GM12878 (cell line): ENCODE data around the gene WFIKKN1. TPM values are rescaled to one million over a fixed set of nuclear protein-coding genes. Genes with fewer than 3 reads are reported as not detected.
A peak's percentile ranks its signal among the peaks of the same experiment; 100 is the strongest.

Experiments used
- BACH1 ChIP-seq: fragments of 450-650 bp; IDR thresholded peaks from 2 replicates; pipeline ENCODE4 v1.6.1; 2017; ENCODE audit warnings: mild to moderate bottlenecking, borderline replicate concordance
- BHLHE40 ChIP-seq, 2 experiments: fragments of 450-650 bp in 1 of 2; IDR thresholded peaks; 2 replicates each; pipeline ENCODE4 v1.6.1; 2011 to 2017; ENCODE audit warnings: low read depth in 2 of 2, borderline replicate concordance in 1 of 2, improper control_type of control experiment in 1 of 2, low read length in 1 of 2, mild to moderate bottlenecking in 1 of 2
- EP300 ChIP-seq, 2 experiments: fragments of 150-350 bp in 1 of 2; IDR thresholded peaks; 2 replicates each; pipeline ENCODE4 v1.6.1; 2011 to 2012; ENCODE audit warnings: low read depth in 2 of 2, low read length in 2 of 2, borderline replicate concordance in 1 of 2, improper control_type of control experiment in 1 of 2, inconsistent platforms in 1 of 2; ENCODE audit not compliant: control insufficient read depth in 1 of 2
- HCFC1 ChIP-seq: fragments of 150-350 bp; IDR thresholded peaks from 2 replicates; pipeline ENCODE4 v1.6.1; 2014; ENCODE audit warnings: low read length
- IRF4 ChIP-seq: IDR thresholded peaks from 2 replicates; pipeline ENCODE4 v1.6.1; 2011; ENCODE audit warnings: low read depth, low read length
- MXI1 ChIP-seq: fragments of 150-350 bp; IDR thresholded peaks from 2 replicates; pipeline ENCODE4 v1.6.1; 2011; ENCODE audit warnings: low read depth, mild to moderate bottlenecking, inconsistent platforms, low read length, improper control_type of control experiment
- NFYB ChIP-seq: IDR thresholded peaks from 2 replicates; pipeline ENCODE4 v1.6.1; 2011; ENCODE audit warnings: low read depth, mild to moderate bottlenecking, low read length, improper control_type of control experiment, moderate library complexity; ENCODE audit not compliant: insufficient read depth
- POLR2A ChIP-seq: IDR thresholded peaks from 2 replicates; pipeline ENCODE4 v1.6.1; 2011; ENCODE audit warnings: low read depth, mild to moderate bottlenecking, low read length
- POLR2AphosphoS2 ChIP-seq: IDR thresholded peaks from 2 replicates; pipeline ENCODE4 v1.6.1; 2011; ENCODE audit warnings: low read depth, mild to moderate bottlenecking, low read length, improper control_type of control experiment, moderate library complexity
- RELA ChIP-seq: fragments of 450-650 bp; IDR thresholded peaks from 2 replicates; pipeline ENCODE4 v1.8.0; 2014; ENCODE audit warnings: borderline replicate concordance; ENCODE audit not compliant: partially characterized antibody
- SIN3A ChIP-seq: IDR thresholded peaks from 2 replicates; pipeline ENCODE4 v1.6.1; 2012; ENCODE audit warnings: low read depth, low read length, improper control_type of control experiment
- SMAD5 ChIP-seq: IDR thresholded peaks from 2 replicates; pipeline ENCODE4 v1.6.1; 2016; ENCODE audit warnings: antibody characterized with exemption, low read depth
- SREBF1 ChIP-seq: IDR thresholded peaks from 2 replicates; pipeline ENCODE4 v1.6.1; 2012; ENCODE audit warnings: mild to moderate bottlenecking, low read length
- TAF1 ChIP-seq: IDR thresholded peaks from 2 replicates; pipeline ENCODE4 v1.6.1; 2011; ENCODE audit warnings: mild to moderate bottlenecking, low read depth, low read length, borderline replicate concordance
- ZZZ3 ChIP-seq: IDR thresholded peaks from 2 replicates; pipeline ENCODE4 v1.6.1; 2011; ENCODE audit warnings: low read depth; ENCODE audit not compliant: control insufficient read depth, insufficient read length
- polyA plus RNA-seq, 11 experiments: library from polyadenylated mRNA; depleted of rRNA in 4 of 11; unstranded in 6 of 11; stranded (reverse) in 5 of 11; fragments of >200 nt; fragmentation: Nextera tagmentation in 4 of 11; fragmentation: Illumina TruSeq in 1 of 11; extraction: Ambion mirVana in 4 of 11; extraction: Trizol in 1 of 11; gene quantifications; 1 replicate in 1 of 11; 2 replicates in 10 of 11; pipeline versions ENCODE4 v1.2.1 to v1.2.3, GENCODE V29; 2011 to 2016; ENCODE audit warnings: inconsistent platforms in 2 of 11, missing spikeins in 2 of 11, low read depth in 1 of 11
- total RNA-seq, 4 experiments: library from RNA; depleted of rRNA in 3 of 4; stranded (reverse); fragments of >200 nt in 3 of 4; fragmentation: Illumina TruSeq in 1 of 4; extraction: Trizol in 1 of 4; gene quantifications; 2 replicates each; pipeline versions ENCODE4 v1.2.1 to v1.2.3, GENCODE V29; 2013 to 2021
- TF ChIP-seq, protein P1 (sequence below): IDR thresholded peaks from 2 replicates; pipeline ENCODE4 v1.6.1; 2012; ENCODE audit warnings: improper control_type of control experiment, low read depth, low read length; ENCODE audit not compliant: insufficient replicate concordance
- TF ChIP-seq, protein P2 (sequence below): fragments of 150-350 bp; IDR thresholded peaks from 2 replicates; pipeline ENCODE4 v1.6.1; 2014; ENCODE audit warnings: mild to moderate bottlenecking, low read depth, low read length
- TF ChIP-seq, protein P3 (sequence below): fragments of 450-650 bp; IDR thresholded peaks from 2 replicates; pipeline ENCODE4 v1.6.1; 2018; ENCODE audit warnings: mild to moderate bottlenecking, low read depth, moderate library complexity; ENCODE audit not compliant: partially characterized antibody
- TF ChIP-seq, protein P4 (sequence below): IDR thresholded peaks from 2 replicates; pipeline ENCODE4 v1.6.1; 2011; ENCODE audit warnings: mild to moderate bottlenecking, low read depth, low read length, moderate library complexity; ENCODE audit not compliant: insufficient replicate concordance

Gene WFIKKN1
- total and polyA plus RNA-seq, 10 of the 15 experiments (the other 5 are each of a cell fraction or from before 2014, with no cell fraction given), result 0.01 to 0.41 (median 0.05) TPM; not detected in 2

DNA sequence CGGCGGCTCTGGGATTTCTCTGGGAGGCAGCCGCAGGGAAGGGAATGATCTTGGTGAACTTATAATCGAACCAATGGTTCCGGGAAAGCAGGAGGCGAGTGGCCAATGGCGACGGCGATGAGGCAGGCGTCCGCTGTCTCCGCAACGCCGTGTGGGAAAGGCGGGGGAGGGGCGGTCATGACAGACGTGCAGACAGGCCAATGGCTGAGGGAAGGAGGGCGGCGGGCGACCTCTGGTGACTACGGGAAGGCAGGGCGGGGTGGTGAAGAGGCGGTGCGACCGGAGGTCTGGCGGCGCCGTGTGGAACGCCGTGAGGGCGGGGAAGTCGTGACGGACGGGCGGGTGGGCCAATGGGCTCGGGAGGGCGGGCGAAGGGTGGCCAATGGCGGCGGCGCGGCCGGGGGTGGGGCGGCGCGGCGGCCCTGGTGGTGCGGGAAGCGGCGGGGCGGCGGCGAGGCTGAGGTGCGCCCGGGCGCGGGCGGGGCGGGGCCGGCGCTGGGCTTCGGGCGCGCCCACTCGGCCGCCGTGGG, 41.1 kb upstream of the WFIKKN1 start, which contains the start of gene RAB40C (continued):
- TF ChIP-seq, protein P1, sequence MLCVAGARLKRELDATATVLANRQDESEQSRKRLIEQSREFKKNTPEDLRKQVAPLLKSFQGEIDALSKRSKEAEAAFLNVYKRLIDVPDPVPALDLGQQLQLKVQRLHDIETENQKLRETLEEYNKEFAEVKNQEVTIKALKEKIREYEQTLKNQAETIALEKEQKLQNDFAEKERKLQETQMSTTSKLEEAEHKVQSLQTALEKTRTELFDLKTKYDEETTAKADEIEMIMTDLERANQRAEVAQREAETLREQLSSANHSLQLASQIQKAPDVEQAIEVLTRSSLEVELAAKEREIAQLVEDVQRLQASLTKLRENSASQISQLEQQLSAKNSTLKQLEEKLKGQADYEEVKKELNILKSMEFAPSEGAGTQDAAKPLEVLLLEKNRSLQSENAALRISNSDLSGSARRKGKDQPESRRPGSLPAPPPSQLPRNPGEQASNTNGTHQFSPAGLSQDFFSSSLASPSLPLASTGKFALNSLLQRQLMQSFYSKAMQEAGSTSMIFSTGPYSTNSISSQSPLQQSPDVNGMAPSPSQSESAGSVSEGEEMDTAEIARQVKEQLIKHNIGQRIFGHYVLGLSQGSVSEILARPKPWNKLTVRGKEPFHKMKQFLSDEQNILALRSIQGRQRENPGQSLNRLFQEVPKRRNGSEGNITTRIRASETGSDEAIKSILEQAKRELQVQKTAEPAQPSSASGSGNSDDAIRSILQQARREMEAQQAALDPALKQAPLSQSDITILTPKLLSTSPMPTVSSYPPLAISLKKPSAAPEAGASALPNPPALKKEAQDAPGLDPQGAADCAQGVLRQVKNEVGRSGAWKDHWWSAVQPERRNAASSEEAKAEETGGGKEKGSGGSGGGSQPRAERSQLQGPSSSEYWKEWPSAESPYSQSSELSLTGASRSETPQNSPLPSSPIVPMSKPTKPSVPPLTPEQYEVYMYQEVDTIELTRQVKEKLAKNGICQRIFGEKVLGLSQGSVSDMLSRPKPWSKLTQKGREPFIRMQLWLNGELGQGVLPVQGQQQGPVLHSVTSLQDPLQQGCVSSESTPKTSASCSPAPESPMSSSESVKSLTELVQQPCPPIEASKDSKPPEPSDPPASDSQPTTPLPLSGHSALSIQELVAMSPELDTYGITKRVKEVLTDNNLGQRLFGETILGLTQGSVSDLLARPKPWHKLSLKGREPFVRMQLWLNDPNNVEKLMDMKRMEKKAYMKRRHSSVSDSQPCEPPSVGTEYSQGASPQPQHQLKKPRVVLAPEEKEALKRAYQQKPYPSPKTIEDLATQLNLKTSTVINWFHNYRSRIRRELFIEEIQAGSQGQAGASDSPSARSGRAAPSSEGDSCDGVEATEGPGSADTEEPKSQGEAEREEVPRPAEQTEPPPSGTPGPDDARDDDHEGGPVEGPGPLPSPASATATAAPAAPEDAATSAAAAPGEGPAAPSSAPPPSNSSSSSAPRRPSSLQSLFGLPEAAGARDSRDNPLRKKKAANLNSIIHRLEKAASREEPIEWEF, result no peak
- no peak for TF ChIP-seq BACH1
- peak; percentile 28 to 31; a peak in 1 of 4 replicates for TF ChIP-seq BHLHE40 (IDR thresholded peaks at IDR 0.05; ENCODE audit: borderline replicate concordance in 1 of 2, low read depth in 2 of 2, low read length in 1 of 2)
- peak; percentile 15 for TF ChIP-seq RELA
- no peak for TF ChIP-seq SMAD5
- TF ChIP-seq, protein P2, sequence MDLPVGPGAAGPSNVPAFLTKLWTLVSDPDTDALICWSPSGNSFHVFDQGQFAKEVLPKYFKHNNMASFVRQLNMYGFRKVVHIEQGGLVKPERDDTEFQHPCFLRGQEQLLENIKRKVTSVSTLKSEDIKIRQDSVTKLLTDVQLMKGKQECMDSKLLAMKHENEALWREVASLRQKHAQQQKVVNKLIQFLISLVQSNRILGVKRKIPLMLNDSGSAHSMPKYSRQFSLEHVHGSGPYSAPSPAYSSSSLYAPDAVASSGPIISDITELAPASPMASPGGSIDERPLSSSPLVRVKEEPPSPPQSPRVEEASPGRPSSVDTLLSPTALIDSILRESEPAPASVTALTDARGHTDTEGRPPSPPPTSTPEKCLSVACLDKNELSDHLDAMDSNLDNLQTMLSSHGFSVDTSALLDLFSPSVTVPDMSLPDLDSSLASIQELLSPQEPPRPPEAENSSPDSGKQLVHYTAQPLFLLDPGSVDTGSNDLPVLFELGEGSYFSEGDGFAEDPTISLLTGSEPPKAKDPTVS, result no peak
- TF ChIP-seq IRF4, result no peak
- no peak for TF ChIP-seq MXI1
- TF ChIP-seq EP300 (IDR thresholded peaks at IDR 0.05; ENCODE audit: borderline replicate concordance in 1 of 2, control insufficient read depth in 1 of 2, low read depth in 2 of 2, low read length in 2 of 2), result no peak
- TF ChIP-seq POLR2A, result no peak; the same call in 1 of the 2 replicates
- TF ChIP-seq ZZZ3, result no peak
- TF ChIP-seq POLR2AphosphoS2, result no peak; the same call in 1 of the 2 replicates
- no peak for TF ChIP-seq TAF1
- TF ChIP-seq, protein P3, sequence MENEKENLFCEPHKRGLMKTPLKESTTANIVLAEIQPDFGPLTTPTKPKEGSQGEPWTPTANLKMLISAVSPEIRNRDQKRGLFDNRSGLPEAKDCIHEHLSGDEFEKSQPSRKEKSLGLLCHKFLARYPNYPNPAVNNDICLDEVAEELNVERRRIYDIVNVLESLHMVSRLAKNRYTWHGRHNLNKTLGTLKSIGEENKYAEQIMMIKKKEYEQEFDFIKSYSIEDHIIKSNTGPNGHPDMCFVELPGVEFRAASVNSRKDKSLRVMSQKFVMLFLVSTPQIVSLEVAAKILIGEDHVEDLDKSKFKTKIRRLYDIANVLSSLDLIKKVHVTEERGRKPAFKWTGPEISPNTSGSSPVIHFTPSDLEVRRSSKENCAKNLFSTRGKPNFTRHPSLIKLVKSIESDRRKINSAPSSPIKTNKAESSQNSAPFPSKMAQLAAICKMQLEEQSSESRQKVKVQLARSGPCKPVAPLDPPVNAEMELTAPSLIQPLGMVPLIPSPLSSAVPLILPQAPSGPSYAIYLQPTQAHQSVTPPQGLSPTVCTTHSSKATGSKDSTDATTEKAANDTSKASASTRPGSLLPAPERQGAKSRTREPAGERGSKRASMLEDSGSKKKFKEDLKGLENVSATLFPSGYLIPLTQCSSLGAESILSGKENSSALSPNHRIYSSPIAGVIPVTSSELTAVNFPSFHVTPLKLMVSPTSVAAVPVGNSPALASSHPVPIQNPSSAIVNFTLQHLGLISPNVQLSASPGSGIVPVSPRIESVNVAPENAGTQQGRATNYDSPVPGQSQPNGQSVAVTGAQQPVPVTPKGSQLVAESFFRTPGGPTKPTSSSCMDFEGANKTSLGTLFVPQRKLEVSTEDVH, result no peak
- TF ChIP-seq, protein P4, sequence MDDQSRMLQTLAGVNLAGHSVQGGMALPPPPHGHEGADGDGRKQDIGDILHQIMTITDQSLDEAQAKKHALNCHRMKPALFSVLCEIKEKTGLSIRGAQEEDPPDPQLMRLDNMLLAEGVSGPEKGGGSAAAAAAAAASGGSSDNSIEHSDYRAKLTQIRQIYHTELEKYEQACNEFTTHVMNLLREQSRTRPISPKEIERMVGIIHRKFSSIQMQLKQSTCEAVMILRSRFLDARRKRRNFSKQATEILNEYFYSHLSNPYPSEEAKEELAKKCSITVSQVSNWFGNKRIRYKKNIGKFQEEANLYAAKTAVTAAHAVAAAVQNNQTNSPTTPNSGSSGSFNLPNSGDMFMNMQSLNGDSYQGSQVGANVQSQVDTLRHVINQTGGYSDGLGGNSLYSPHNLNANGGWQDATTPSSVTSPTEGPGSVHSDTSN, result peak; percentile 98
- no peak for TF ChIP-seq SIN3A
- no peak; the same call in 1 of the 2 replicates for TF ChIP-seq HCFC1
- peak; percentile 55; the same call in 1 of the 2 replicates for TF ChIP-seq SREBF1
- peak; percentile 92 for TF ChIP-seq NFYB
